GM21528 (cell line): ENCODE measurements around the gene CCDC12.
A peak's percentile ranks its signal among the peaks of the same experiment; 100 is the strongest.
"Not testable (repeated sequence)": the region's sequence is repeated elsewhere in the genome, so short reads cannot be mapped to it uniquely, and the experiment has no call there.

Experiments used
- ATAC-seq: cut with Tn5 transposase; IDR thresholded peaks from one replicate; pipeline ENCODE4 v1.9.1; 2021; ENCODE audit warnings: mild to moderate bottlenecking, moderate library complexity; ENCODE audit not compliant: unreplicated experiment, low FRiP score

Gene CCDC12

DNA sequence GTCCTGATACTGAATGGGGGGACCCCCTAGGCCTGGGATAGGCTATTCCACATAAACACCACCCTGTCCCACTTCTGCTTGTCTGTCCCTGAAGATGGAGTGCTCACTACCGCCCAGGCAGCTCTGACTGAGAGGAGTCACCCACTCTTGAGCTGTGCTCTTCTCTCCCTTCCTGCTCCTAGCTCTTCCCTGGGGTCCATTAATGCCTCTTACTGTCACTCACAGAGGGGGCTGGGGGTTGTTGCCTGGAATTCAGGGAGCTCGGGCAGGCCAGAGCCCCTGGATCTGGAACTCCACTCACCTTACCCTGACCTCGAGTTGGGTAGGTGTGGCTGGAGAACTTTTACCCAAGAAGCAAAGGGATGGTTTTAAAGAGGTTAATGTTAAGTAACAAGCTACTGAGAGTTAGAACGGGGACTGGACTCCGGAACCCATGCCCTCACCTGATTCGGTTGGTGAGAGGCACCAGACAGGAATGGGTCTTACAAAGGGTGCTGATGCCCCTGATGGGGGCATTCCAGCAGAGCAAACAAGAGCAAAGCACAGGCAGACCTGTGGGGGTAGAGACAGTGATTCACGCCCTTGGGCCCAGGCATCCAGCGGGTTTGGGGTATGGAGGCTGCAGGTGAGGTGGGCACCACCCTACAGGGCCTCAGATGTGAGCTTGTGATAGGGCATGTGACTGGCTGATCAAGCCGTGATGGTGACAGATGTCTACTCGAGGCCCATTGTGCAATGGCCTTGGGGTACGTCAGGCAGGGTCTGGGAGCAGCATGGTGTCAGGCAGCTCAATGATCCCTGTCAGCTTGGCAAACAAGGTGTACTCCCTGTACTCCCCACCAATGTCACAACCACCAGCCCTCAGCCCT, 8.3 kb upstream of the CCDC12 start:
- ATAC-seq, result no peak

DNA sequence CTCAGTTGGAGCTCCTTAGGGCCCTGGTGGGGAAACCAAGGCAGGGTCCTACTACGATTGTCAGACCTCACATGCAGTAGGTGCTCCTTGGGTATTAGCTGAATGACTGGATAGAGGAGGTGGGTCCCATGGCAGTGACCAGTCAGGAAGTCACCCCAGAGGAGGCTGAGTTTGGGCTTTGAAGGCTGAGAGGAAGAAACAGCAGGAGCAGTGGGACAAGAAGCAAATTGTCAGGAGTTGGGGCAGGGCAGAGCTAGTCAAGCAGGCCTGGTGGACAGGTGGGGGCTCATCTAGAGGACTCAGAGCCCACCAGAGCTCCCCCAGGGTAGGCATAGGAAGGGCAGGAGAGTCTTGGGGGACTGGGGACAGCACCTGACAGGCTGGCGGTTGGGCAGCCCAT, 6.0 kb upstream of the CCDC12 start:
- ATAC-seq, result no peak

DNA sequence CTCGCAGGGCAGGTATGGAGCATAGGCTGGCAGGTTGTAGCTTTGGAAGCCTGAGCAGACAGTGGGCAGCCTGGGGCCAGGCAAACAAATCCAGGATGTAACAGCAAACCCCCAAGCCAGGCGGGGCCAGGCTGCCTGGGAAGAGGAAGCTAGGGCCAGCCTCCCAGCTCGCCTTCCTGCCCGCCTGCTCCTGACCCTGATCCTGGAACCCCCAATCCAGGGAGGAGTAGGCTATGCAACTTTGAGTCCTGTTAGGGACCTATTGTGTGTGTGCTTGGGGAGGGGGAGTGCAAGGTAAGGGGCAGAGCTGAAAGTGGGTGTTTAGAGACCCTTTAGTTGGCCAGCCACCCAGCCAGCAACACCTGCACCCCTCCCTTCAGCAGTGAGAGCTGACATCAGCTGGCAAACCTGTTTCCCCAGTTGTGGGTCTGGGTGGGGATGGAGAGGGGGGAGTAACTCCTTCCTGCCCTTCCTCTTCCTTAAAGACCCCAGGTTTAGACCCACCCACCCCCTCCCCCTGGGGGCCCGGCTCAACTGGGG, 5.5 kb upstream of the CCDC12 start:
- ATAC-seq, result no peak

DNA sequence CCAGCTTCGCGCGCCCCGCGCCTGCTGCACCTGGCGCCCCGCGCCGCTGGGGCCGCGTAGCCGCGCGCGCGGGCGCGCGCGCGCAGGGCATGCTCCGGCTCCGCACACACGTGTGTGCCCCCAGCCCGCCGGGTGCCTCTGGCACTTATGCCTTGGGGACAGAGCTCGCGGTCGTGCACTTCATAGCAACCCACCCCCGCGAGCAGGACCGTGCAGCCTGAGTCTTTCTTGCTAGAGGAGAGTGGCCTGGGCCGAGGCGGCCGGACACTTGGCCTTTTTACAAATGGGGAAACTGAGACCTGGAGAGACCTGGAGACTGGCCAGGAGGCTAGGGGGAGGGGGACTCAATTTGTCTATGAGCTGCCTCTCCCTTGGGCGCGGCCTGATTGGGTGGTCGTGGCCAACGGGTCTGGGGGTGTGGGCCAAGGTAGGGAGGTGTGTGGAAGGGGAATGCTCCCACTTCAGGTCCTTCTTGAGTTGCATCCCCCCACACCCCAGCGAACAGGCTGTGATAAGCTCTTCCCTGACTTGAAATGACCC, 3.5 kb upstream of the CCDC12 start:
- peak; percentile 3 for ATAC-seq

DNA sequence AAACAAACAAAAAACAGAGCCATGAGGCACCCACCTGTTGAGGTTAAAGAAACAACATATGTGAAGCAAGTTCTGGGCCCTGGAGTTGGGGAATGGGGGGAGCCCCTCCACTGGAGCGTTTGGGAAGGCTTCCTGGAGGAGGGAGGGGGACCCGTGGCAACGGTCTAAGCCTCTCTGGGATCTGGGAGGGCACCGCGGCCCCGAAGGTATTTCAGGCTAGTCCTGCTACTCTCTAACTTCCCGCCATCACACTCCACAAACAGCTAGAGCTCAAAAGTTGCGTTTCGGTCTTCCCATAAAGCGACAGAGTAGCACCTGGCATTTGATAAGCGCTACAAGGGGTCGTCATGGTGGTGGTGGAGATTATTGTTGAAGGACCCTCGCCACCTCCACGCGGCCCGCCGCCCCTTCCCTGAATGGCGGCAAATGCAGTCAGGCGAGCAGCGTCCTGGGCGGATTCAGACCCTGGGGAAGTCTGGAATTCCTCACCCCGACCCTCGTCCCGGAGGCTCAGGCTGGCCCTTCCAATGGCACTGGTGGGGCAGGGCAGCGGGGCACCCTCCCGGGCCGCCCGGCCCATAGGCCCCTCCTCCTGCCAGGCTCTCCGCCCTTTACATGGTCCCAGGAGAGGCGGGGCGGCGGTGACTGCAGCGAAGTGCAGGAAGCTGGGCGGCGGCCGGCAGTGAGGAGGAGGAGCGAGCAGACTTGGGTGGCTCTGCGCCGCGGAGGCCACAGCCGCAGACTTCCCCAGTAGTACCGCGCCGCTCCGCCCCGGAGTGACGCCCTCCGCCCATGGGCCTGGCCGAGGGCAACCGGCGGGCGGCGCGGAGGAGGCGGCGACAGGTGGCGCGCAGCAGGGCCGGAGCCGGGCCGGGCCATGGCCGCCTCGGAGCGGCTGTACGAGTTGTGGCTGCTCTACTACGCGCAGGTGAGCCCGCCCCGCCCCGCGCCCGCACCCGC, 2.7 kb upstream of the CCDC12 start, which contains the start of gene NBEAL2:
Gene NBEAL2 (plus strand): TSS at position 682 of the 960 bp plus-strand sequence. CDS start 196 bp downstream, at position 878.
- peak; percentile 60 for ATAC-seq

- no peak for ATAC-seq
These were observed 1.8 kb upstream of the CCDC12 start for GRCh38 chr3:46978381-46978780.

- no peak for ATAC-seq
These were observed 1.3 kb upstream of the CCDC12 start for GRCh38 chr3:46977811-46978195.

DNA sequence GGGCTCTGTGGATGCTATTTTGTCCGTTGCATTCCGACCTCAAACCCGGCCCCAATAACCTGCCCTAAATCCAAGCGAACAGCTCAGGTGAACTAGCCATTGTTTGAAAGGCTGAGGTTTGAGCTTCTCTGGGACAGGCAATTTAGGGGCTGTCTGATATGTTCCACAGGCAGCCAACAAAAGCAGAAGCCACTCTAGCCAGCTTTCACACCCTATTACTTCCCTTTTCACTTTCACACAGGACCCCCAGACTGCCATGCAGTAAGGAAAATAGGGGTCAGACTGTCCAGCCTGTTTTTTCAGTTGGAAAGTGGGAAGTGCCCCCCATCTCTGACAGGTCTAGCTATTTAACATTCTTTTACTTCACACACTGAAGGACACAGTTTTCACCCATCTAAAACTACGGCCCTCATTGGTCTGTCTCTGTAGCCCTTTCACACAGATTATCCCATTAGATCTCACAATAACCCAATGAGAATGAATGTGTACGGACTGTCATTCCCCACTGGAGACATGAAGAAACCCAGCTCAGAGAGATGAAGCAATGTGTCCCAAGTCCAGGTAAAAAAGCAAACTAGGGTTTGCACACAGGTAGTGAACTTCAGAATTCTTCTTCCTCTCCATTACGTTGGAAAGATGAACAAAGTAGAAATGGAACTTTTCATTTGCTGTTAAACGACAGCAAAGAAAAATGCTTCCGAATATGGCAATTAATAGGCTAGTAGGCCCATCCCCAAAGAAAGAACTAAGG, 1.9 kb downstream of the CCDC12 start:
- no peak for ATAC-seq

- no peak for ATAC-seq
These were observed 4.1 kb downstream of the CCDC12 start for GRCh38 chr3:46972396-46972795.

GRCh38 chr3:46971742-46972141, 4.8 kb downstream of the CCDC12 start:
- no peak for ATAC-seq

- ATAC-seq, result no peak
These were observed 5.4 kb downstream of the CCDC12 start for GRCh38 chr3:46971151-46971550.

GRCh38 chr3:46970391-46971091, 6.0 kb downstream of the CCDC12 start:
- no peak for ATAC-seq

DNA sequence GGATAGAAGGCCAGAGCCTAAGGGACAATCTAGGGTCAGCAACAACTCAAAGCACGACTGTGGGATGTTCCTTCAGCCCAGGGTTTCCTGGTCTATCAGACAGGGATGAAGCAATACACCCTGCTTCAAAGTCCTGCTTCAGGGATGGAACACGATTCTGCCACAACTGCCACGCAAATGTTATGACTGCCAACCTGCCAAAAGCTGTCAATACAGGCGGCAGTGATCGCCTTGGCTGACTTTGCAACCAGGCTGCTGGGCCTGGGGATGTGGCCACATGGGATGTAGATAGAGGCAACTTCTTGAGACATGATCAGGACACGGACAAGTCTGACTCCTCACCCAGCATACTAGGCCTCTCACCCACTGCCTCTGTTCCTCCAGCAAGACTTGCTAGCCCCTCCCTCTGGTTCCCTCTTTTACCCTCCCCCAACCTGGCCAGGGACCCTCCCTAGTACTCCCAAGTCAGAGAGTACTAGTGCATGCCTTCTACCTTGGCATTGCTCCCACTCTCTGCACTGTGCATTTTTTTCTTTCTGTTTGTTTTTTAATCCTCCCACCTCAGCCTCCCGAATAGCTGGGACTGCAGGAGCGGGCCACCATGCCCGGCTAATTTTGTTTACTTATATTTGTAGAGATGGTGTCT, 7.6 kb downstream of the CCDC12 start:
- no peak for ATAC-seq

GRCh38 chr3:46966811-46967210, 9.7 kb downstream of the CCDC12 start:
- no peak for ATAC-seq

DNA sequence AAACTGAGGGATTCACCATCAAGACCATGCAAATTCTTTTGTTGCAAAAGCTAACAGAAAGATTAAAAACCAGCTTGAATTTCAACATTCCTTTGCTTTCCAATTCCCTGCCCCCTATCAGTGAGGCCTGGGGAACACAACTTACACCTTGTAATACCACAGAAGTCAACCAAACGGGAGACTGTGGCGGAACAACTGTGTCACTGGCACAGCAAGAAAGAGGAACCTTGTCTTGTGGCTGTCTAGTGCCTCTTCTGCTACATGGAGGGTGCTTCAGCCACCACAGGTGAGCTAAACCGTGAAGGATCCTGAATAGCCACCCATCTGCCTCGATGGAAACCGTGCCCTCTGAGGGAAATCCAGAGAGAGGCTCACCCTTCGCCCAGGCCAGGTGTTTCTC, 11.4 kb downstream of the CCDC12 start:
- no peak for ATAC-seq

GRCh38 chr3:46964038-46964590, 12.4 kb downstream of the CCDC12 start:
- not testable (repeated sequence) for ATAC-seq

- ATAC-seq, result no peak
These were observed 13.6 kb downstream of the CCDC12 start for GRCh38 chr3:46962990-46963389.

GRCh38 chr3:46962427-46962826, 14.1 kb downstream of the CCDC12 start:
- ATAC-seq, result no peak

GRCh38 chr3:46960835-46961234, 15.7 kb downstream of the CCDC12 start:
- no peak for ATAC-seq
